GM18861 (cell line): ENCODE measurements around the gene PITPNC1.
"Not testable (repeated sequence)": the region's sequence is repeated elsewhere in the genome, so short reads cannot be mapped to it uniquely, and the experiment has no call there.

ENCODE experiments used
- ATAC-seq: cut with Tn5 transposase; IDR thresholded peaks from one replicate; pipeline ENCODE4 v1.9.1; 2021; ENCODE audit not compliant: unreplicated experiment

PITPNC1 gene

GRCh38 chr17:67610061-67610460, 233.0 kb downstream of the PITPNC1 start:
- no peak for ATAC-seq

DNA sequence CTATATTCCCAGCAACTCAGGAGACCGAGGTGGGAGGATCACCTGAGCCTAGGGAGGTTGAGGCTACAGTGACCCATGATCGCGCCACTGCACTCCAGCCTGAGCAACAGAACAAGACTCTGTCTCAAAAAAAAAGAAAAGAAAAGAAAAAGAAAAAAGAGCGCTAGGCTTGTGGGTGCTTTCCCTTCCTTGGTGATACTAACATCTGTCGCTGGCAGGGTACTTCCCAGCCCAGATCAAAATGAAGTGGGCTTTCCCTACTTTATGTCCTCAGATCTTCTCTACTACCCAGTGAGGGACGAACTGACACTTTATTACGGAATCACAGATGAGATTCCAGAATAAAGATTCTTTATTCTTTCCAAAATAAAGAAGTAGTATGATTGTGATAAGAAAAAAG, 236.9 kb downstream of the PITPNC1 start:
- no peak for ATAC-seq

DNA sequence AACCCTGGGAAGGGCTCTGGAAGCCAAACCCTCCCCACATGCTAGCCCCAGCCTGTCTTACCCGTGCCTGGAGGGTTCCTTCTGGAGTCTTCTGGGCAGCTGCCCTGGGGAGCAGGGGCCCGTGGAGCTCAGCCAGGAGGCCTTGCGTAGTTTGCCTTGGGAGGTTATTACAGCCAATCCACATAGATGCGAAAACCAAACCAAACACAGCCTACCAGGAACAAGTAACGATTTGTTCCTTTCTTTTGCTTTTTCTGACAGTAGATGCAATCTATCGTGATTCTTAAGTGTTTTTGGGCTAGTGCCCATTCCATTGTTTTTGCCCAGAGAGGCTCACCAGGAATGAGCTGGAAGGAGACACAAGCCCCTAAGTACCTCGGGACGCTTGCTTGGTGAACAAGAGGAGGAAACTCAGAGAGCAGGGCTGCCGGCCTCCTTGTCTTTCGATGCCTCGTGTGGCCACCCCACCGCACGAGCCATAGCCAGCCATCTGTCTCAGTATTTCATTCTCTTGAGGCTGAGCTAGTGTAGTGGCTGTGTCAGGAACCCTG, 238.0 kb downstream of the PITPNC1 start:
- no peak for ATAC-seq

GRCh38 chr17:67615736-67616135, 238.7 kb downstream of the PITPNC1 start:
- ATAC-seq, result no peak

- ATAC-seq, result no peak
Measured at GRCh38 chr17:67617304-67617899, 240.3 kb downstream of the PITPNC1 start.

GRCh38 chr17:67619555-67619954, 242.5 kb downstream of the PITPNC1 start:
- ATAC-seq, result no peak

GRCh38 chr17:67620088-67620487, 243.0 kb downstream of the PITPNC1 start:
- ATAC-seq, result no peak

GRCh38 chr17:67620636-67621035, 243.6 kb downstream of the PITPNC1 start:
- ATAC-seq, result no peak

GRCh38 chr17:67623767-67624166, 246.7 kb downstream of the PITPNC1 start:
- ATAC-seq, result no peak

DNA sequence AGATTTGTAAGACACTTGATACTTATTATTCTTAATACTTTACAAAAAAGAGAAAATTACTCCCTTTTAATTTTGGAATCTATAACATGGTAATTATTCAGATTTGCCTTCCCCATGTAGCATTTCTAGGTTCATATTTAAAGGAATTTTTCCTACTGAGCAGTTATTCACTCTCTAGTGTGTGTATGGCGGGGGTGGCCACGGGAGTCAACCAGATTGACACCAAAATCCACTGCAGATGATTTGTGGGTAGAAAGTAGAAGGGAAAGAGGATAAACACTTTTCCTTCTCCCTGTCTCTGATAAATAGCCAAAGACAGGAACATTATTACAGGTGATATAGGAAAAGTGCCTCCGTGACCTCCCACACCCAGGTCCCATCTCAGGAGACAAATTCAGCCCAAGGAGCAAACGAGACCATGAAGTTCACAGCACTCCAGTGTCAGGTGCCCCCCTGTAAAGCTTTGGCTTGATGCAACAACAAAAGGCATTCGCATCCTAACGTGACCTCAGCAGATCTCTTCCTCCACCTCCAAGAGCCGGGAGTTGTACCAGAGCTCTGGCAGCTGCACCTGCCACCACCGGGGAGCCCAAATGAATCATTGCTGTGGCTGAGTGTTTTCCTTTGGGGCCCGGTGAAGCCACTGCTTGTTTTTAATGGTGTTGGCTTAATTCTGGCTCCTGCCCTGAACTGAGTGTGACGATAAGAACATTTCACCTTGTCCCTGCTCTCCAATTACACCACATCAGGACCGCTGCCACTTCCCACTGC, 248.0 kb downstream of the PITPNC1 start:
- no peak for ATAC-seq

GRCh38 chr17:67625971-67626370, 248.9 kb downstream of the PITPNC1 start:
- ATAC-seq, result no peak

GRCh38 chr17:67628580-67629013, 251.5 kb downstream of the PITPNC1 start:
- no peak for ATAC-seq

DNA sequence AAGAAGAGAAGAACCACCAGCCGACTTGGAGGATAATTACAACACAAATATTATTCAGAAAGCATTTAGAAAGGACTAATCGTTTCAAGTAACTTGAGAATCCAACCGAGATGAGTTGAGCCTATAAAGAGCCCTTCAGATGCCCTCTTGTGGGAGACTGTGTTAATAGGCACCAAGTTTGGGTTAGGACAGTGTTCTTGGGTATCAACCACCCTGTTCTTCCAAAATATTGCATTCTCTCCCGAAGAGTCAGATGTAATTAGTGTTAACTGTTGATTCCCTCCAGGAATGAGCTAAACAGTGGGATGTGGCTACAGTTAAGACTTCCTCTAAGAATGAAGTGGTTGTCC, 252.9 kb downstream of the PITPNC1 start:
- ATAC-seq, result no peak

GRCh38 chr17:67630836-67631235, 253.8 kb downstream of the PITPNC1 start:
- ATAC-seq, result not testable (repeated sequence)

DNA sequence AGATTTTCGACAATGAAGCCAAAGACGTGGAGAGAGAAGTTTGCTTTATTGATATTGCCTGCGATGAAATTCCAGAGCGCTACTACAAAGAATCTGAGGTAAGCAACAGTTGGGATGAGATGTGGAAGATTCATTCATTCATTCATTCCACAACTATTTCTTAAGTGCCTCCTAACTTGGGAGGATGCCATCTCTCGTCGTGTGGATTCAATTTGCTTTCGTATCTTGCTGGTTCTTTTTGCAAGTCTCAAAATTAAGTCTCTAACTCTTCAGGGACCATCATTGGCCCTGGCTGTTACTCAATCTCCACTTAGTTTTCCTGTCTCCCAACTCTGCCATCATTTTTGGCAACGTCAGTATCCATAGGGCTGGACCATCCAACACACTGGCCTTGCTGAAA, 255.1 kb downstream of the PITPNC1 start:
- no peak for ATAC-seq

- ATAC-seq, result no peak
Measured at GRCh38 chr17:67633751-67634211, 256.7 kb downstream of the PITPNC1 start.

DNA sequence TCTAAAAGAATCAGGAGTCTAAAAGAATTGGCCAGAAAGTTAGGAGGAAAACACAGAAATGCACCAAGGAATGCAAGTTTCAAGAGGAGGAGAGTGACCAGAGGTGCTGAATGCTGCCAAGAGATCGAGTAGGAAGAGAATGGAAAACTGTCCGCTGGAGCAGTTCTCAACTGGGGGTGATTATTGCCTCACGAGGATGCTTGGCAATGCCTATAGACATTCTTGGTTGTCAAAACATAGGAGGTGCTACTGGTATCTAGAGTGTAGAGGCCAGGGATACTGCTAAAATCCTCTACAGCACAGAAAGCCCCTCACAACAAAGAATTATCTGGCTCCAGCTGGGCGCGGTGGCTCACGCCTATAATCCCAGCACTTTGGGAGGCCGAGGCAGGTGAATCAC, 258.6 kb downstream of the PITPNC1 start:
- no peak for ATAC-seq

DNA sequence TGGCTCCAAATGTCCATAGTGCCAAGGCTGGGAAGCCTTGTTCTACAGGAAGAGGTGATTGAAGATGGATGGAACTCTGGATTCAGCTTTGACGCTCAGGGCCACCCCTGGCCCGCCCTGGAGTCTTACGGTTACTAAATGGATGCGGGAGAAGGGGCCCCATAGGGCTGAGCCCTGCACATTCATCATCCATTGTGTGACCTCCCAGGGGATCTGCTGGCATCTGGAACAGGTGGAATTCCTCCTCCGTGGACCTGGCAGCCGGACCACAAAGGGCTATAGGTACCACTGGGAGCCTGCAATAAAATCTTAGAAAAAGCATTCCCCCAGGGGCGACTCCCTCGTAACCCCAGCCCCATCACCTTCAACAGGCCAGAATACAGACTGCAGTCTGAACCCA, 259.2 kb downstream of the PITPNC1 start:
- ATAC-seq, result no peak

DNA sequence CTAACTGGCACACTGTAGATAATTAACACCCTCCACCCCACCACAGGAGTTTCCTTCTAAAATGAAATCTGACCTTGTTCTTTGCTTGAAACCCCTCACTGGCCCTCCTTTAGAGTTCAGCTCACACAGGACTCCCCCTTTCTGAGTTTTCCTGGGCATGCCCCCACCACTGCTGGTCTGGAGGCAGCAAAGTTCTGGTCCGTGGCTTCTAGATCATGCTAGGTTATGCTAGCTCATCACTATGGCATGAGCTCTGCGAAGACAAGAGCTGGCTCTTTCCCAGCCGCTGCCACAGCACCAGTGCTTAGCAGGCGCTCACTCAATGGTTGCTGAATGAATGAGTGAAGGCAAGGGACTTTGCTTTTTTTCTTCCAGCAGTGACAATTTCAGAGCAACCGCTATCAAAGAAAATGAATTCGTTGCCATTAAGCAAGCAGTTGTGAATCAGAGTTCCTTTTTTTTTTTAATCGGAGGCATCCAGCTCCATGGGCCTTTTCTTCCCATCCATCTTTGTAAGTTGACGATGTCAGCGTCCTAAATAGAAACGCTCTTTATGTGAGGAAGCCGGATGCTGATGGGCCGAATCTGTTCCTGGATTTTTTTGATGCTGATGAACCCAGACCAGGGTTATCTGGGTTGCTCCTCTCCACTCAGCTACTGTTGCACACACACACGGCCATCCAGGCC, 259.9 kb downstream of the PITPNC1 start:
- ATAC-seq, result no peak

DNA sequence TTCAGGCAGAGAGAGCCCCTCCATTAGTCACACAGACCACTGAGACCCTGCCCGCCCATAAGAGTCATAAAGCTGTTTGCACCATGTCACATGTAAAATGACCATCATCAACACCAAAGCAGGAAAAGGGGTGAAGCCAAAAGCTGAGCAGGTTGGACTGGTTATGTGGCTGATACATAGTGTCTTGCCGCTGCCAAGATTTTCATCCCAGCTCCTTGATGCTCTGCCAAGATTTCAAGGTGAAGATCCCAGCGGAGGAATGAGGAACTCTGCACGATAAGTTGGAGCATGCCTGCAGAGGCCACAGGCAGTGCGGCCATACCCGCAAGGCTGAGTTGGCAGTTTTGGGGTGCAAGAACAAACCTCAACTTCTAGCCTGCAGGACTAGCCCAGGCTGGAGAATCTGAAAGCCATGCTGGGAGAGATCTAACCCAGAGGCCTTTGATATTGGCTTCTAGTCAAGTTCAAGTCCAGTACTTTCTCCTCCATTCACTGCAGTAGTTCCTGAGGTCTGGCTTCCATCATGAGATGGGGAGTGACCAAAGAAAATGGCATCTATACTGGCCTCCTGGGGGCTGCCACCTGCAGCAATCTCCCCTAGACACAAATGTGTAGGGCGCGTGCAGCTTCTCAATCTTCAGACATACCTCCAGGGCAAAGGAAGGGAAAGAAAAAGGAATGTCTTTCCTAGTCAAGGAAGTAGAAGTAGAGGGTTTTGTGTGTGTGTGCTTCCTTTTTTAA, 261.0 kb downstream of the PITPNC1 start:
- no peak for ATAC-seq

DNA sequence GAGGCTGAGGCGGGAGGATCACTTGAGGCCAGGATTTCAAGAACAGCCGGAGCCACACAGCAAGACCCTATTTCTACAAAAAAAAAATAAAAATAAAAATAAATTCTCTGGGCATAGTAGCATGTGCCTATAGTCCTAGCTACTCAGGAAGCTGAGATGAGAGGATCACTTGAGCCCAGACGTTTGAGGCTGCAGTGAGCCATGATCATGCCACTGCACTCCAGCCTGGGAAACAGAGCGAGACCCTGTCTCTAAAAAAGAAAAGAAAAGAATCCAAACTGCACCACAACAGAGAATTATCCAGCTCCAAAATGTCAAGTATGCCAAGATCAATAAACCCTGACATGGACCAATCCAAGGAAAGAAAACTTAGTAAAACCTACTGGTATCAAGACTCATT, 261.8 kb downstream of the PITPNC1 start:
- no peak for ATAC-seq
